ENCODE results near the gene PKNOX2. TPM values are rescaled to one million over a fixed set of nuclear protein-coding genes. Genes with fewer than 3 reads are reported as not detected.
A peak's percentile ranks its signal among the peaks of the same experiment; 100 is the strongest.
"Not testable (repeated sequence)": the region's sequence is repeated elsewhere in the genome, so short reads cannot be mapped to it uniquely, and the experiment has no call there.

The PKNOX2 gene
- total RNA-seq, 4 donors from 2014 or later = 1.2 to 5.7 (median 2.2) TPM

GRCh38 chr11:125221461-125221860 lies 56.9 kb downstream of the PKNOX2 start:
- Histone ChIP-seq H3K4me1 (peaks cover 0 to 24% (median 3%) of the 10 kb centered on the region in 3 donors), H3K9me3 (no peaks in the 10 kb centered on the region), H3K27me3 (no peaks in the 10 kb centered on the region), H3K27ac (no peak overlapping the region), H3K36me3 (no peaks in the 10 kb centered on the region), H3K4me3 (no peak overlapping the region)
- TF ChIP-seq POLR2AphosphoS5 (IDR thresholded peaks at IDR 0.05) (no peak), EP300 (IDR thresholded peaks at IDR 0.05) (no peak), CTCF (IDR thresholded peaks at IDR 0.05) (no peak)
- WGBS, 2 donors (ENCODE audit: low coverage in 1 of 2) = 88% methylated on average over 7 to 9 of the region's 10 CpGs
- ATAC-seq = no peak

- WGBS, 2 donors (ENCODE audit: low coverage in 1 of 2) = 93 to 100% methylated on average over 2 to 4 of the region's 4 CpGs
- H3K4me1 ChIP-seq = peaks cover 0 to 21% (median 3%) of the 10 kb centered on the region in 3 donors
- no peak for TF ChIP-seq CTCF (IDR thresholded peaks at IDR 0.05)
- TF ChIP-seq POLR2AphosphoS5 (IDR thresholded peaks at IDR 0.05) = no peak
- no peak for TF ChIP-seq EP300 (IDR thresholded peaks at IDR 0.05)
- no peak for TF ChIP-seq POLR2A (IDR thresholded peaks at IDR 0.05)
- no peaks in the 10 kb centered on the region for H3K27me3 ChIP-seq
- no peak overlapping the region for H3K27ac ChIP-seq
- no peak for ATAC-seq
- no peaks in the 10 kb centered on the region for H3K9me3 ChIP-seq
- no peak overlapping the region for H3K4me3 ChIP-seq
- no peaks in the 10 kb centered on the region for H3K36me3 ChIP-seq
Observed at GRCh38 chr11:125222494-125222893, 57.9 kb downstream of the PKNOX2 start.

GRCh38 chr11:125223161-125223560 lies 58.6 kb downstream of the PKNOX2 start:
- peaks cover 0 to 21% (median 3%) of the 10 kb centered on the region in 3 donors for H3K4me1 ChIP-seq
- H3K27me3 ChIP-seq, H3K4me3 ChIP-seq, H3K9me3 ChIP-seq, ATAC-seq, H3K36me3 ChIP-seq: not testable (repeated sequence)
- H3K27ac ChIP-seq = peak overlapping the region in 1 of 4 donors; percentile 1
- 81 to 86% methylated on average over 6 of the region's 6 CpGs for WGBS, 2 donors (ENCODE audit: low coverage in 1 of 2)

GRCh38 chr11:125223901-125224361 lies 59.4 kb downstream of the PKNOX2 start:
- WGBS, 2 donors (ENCODE audit: low coverage in 1 of 2) = 90 to 100% methylated on average over 3 to 6 of the region's 11 CpGs
- Histone ChIP-seq H3K36me3 (no peaks in the 10 kb centered on the region), H3K4me3 (no peak overlapping the region), H3K9me3 (no peaks in the 10 kb centered on the region), H3K4me1 (peaks cover 0 to 21% (median 3%) of the 10 kb centered on the region in 3 donors), H3K27ac (peak overlapping the region in 3 of 4 donors; percentile 1 to 43 (median 38)), H3K27me3 (no peaks in the 10 kb centered on the region)
- no peak for ATAC-seq
- TF ChIP-seq POLR2A (IDR thresholded peaks at IDR 0.05) (no peak), CTCF (IDR thresholded peaks at IDR 0.05) (no peak), POLR2AphosphoS5 (IDR thresholded peaks at IDR 0.05) (no peak), EP300 (IDR thresholded peaks at IDR 0.05) (no peak)

- Histone ChIP-seq H3K4me3 (no peak overlapping the region), H3K4me1 (peaks cover 0 to 21% (median 3%) of the 10 kb centered on the region in 3 donors), H3K27ac (peak overlapping the region in 2 of 4 donors; percentile 38 to 43), H3K9me3 (no peaks in the 10 kb centered on the region), H3K27me3 (no peaks in the 10 kb centered on the region), H3K36me3 (no peaks in the 10 kb centered on the region)
- WGBS, 2 donors (ENCODE audit: low coverage in 1 of 2) = 33 to 46% methylated on average over 1 to 6 of the region's 15 CpGs
- ATAC-seq = peak; percentile 50
- TF ChIP-seq POLR2A (IDR thresholded peaks at IDR 0.05) (no peak), CTCF (IDR thresholded peaks at IDR 0.05) (peak in 3 of 4 experiments; percentile 15 to 36 (median 15))
Observed at GRCh38 chr11:125224391-125225021, 60.0 kb downstream of the PKNOX2 start.

Measured in gastroesophageal sphincter (tissue), 4 donors.